LNCAP (cell line): ENCODE measurements around the gene TRIM46.

Source experiments
- TF ChIP-seq, protein P1 (sequence below): fragments of 450-650 bp; IDR thresholded peaks from 2 replicates; pipeline ENCODE4 v1.5.1; 2017; ENCODE audit warnings: mild to moderate bottlenecking

The TRIM46 gene

DNA sequence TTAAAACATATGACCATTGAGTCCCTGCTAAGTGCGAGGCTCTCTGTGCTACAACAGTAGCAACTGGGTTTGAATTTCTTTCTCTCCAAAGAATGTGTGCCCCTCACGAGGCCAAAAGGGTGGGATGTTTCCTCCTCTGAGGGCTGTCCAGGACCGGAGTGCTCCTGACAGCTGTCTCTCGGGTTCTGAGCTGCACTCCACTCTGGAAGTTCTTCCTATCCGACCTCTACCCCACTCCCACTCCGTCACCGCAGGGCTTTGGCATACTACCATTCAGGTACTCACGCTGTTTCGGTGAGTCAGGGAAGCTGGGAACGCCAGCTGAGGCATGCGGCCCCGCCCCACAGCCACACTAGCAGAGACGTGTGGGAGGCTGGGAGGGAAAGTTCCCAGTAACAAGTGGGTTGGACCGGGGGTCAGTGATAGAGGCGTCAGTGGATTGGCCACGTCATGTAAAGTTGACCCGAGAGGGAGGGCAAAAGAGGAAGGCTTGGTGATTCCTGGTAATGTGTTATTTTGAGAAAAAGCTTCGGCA, 38.7 kb upstream of the TRIM46 start:
- TF ChIP-seq, protein P1, sequence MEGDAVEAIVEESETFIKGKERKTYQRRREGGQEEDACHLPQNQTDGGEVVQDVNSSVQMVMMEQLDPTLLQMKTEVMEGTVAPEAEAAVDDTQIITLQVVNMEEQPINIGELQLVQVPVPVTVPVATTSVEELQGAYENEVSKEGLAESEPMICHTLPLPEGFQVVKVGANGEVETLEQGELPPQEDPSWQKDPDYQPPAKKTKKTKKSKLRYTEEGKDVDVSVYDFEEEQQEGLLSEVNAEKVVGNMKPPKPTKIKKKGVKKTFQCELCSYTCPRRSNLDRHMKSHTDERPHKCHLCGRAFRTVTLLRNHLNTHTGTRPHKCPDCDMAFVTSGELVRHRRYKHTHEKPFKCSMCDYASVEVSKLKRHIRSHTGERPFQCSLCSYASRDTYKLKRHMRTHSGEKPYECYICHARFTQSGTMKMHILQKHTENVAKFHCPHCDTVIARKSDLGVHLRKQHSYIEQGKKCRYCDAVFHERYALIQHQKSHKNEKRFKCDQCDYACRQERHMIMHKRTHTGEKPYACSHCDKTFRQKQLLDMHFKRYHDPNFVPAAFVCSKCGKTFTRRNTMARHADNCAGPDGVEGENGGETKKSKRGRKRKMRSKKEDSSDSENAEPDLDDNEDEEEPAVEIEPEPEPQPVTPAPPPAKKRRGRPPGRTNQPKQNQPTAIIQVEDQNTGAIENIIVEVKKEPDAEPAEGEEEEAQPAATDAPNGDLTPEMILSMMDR, result no peak

GRCh38 chr1:155135415-155136028, 38.1 kb upstream of the TRIM46 start, which contains the start of gene SLC50A1:
Gene SLC50A1 (plus strand): TSS chr1:155135852. CDS start chr1:155135912, 60 bp downstream.
- TF ChIP-seq, protein P1, result no peak; the same call in 1 of the 2 replicates

DNA sequence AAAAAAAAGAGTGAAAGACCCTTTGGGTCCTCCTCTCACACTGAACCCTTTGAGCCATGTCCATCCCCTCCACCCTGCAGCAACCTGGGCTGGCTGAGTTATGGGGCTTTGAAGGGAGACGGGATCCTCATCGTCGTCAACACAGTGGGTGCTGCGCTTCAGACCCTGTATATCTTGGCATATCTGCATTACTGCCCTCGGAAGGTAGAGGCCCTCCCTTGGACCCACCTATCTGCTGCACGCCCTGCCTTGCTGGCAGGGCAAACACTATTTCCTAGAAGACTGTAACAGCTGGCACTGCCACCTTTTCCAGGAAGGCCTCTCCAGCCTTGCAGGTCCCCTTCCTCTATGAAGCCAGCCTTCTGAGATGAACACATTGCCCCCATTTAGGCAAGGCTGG, 36.9 kb upstream of the TRIM46 start:
- TF ChIP-seq, protein P1, result no peak

- TF ChIP-seq, protein P1, result no peak
Observed at GRCh38 chr1:155137154-155137949, 36.3 kb upstream of the TRIM46 start.

DNA sequence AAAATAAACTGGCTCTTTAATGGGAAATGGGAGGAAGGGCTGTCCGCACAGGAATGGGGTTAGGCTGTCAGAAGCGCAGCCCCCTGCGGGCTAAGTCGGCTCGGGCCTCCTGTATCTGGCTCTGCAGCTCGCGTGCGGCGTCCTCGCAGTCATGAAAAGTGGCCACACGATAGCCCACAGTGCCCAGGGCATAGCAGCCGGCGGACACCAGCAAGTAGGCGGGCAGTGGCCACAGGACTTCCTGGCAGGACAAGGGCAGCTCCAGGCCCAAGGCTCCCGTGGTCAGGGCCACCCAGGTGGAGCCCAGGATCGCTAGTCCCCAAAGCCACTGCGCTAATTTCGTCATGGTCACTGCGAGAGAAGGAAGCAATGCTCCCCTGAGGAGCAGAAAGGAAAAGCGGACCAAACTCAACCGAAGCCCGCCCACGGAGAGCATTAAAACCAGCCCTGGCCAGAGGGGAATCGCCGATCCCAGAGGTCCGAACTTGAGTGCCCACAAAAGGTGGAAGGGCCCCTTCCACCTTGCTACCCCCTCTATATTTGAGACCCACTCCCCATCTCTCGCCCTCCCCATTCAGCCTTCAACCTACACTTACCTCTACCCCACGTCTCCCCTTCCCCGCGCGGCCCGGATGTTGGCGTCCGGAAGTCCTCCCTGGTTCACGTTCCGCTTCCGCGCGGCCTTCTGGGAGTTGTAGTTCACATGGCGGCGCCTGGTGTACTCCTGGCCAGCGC, 33.6 kb upstream of the TRIM46 start, which contains the start of gene DPM3:
TSS of gene DPM3 (minus strand) at position 637 of the 735 bp plus-strand sequence. CDS start at position 346, 291 bp downstream.
- TF ChIP-seq, protein P1, result no peak

GRCh38 chr1:155140630-155140953, 33.1 kb upstream of the TRIM46 start:
- TF ChIP-seq, protein P1, result no peak

- TF ChIP-seq, protein P1, result no peak
Observed at GRCh38 chr1:155141749-155142148, 31.9 kb upstream of the TRIM46 start.
